Neural cell (in vitro differentiated cells): Measurements from ENCODE around the gene CXCL17.

Source experiments
- CTCF ChIP-seq: fragments of 450-650 bp; IDR thresholded peaks from 2 replicates; pipeline ENCODE4 v1.5.1; 2014; ENCODE audit warnings: antibody characterized with exemption, mild to moderate bottlenecking, moderate library complexity; ENCODE audit not compliant: poor library complexity, severe bottlenecking
- EP300 ChIP-seq: fragments of 450-650 bp; conservative IDR thresholded peaks from 2 replicates; pipeline ENCODE4 v1.6.1; 2014; ENCODE audit warnings: antibody characterized with exemption, mild to moderate bottlenecking, moderate library complexity; ENCODE audit not compliant: poor library complexity, severe bottlenecking
- EZH2 ChIP-seq: fragments of 200-600, 300-800 bp; shearing (Covaris generic), sonication (generic); IDR thresholded peaks from 2 replicates; pipeline ENCODE4 v1.6.1; 2014; ENCODE audit warnings: antibody characterized with exemption, low read length, borderline replicate concordance, mild to moderate bottlenecking; ENCODE audit not compliant: insufficient read depth, poor library complexity, severe bottlenecking
- MXI1 ChIP-seq: fragments of 450-650 bp; conservative IDR thresholded peaks from 2 replicates; pipeline ENCODE4 v1.6.1; 2014; ENCODE audit warnings: antibody characterized with exemption, mild to moderate bottlenecking; ENCODE audit not compliant: poor library complexity, severe bottlenecking
- POLR2AphosphoS5 ChIP-seq: IDR thresholded peaks from 2 replicates; pipeline ENCODE4 v1.6.1; 2012
- SMC3 ChIP-seq: fragments of 450-650 bp; conservative IDR thresholded peaks from 2 replicates; pipeline ENCODE4 v1.6.1; 2014; ENCODE audit warnings: antibody characterized with exemption, mild to moderate bottlenecking, moderate library complexity; ENCODE audit not compliant: poor library complexity
- TF ChIP-seq, protein P1 (sequence below): IDR thresholded peaks from 2 replicates; pipeline ENCODE4 v1.6.1; 2012; ENCODE audit warnings: borderline replicate concordance

DNA sequence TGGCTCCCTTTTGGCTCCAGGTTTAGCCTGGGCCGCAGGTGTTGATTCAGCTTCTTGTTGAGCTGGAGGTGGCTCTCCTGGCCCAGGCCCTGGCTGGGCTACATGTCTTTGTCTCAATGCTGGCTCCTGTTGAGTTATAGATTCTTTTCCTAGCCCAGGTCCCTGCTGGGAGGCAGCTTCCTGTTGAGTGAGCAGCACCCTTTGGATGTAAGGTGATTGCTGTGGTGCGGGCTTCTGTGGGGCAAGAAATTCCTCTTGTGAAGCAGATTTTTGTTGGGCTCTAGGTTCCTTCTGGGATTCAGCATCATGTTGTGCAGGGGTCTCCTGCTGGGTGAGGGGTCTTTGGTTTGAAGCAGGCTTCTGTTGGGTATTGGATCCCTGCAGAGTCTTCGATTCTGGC is 16.1 kb downstream of the CXCL17 start:
- no peak for TF ChIP-seq CTCF
- TF ChIP-seq POLR2AphosphoS5: no peak
- TF ChIP-seq SMC3: no peak
- no peak for TF ChIP-seq MXI1
- TF ChIP-seq EZH2: no peak
- TF ChIP-seq, protein P1, sequence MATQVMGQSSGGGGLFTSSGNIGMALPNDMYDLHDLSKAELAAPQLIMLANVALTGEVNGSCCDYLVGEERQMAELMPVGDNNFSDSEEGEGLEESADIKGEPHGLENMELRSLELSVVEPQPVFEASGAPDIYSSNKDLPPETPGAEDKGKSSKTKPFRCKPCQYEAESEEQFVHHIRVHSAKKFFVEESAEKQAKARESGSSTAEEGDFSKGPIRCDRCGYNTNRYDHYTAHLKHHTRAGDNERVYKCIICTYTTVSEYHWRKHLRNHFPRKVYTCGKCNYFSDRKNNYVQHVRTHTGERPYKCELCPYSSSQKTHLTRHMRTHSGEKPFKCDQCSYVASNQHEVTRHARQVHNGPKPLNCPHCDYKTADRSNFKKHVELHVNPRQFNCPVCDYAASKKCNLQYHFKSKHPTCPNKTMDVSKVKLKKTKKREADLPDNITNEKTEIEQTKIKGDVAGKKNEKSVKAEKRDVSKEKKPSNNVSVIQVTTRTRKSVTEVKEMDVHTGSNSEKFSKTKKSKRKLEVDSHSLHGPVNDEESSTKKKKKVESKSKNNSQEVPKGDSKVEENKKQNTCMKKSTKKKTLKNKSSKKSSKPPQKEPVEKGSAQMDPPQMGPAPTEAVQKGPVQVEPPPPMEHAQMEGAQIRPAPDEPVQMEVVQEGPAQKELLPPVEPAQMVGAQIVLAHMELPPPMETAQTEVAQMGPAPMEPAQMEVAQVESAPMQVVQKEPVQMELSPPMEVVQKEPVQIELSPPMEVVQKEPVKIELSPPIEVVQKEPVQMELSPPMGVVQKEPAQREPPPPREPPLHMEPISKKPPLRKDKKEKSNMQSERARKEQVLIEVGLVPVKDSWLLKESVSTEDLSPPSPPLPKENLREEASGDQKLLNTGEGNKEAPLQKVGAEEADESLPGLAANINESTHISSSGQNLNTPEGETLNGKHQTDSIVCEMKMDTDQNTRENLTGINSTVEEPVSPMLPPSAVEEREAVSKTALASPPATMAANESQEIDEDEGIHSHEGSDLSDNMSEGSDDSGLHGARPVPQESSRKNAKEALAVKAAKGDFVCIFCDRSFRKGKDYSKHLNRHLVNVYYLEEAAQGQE: no peak
- TF ChIP-seq EP300: no peak
